Liver (tissue), 3 donors: Measurements from ENCODE around the gene TREX2.

Experiments
- ATF3 ChIP-seq: IDR thresholded peaks from 2 replicates; pipeline ENCODE4 v1.6.1; 2016; ENCODE audit warnings: antibody characterized with exemption
- CTCF ChIP-seq: fragments of 150-350 bp; IDR thresholded peaks from 2 replicates; pipeline ENCODE4 v1.5.1; 2017; ENCODE audit warnings: improper control_type of control experiment, low read depth, low read length; ENCODE audit not compliant: missing input control
- JUND ChIP-seq, 2 donors: IDR thresholded peaks; 2 replicates each; pipeline ENCODE4 v1.6.1; 2016; ENCODE audit warnings: antibody characterized with exemption in 2 of 2
- MAX ChIP-seq: IDR thresholded peaks from 2 replicates; pipeline ENCODE4 v1.6.1; 2016; ENCODE audit warnings: antibody characterized with exemption
- REST ChIP-seq: IDR thresholded peaks from 2 replicates; pipeline ENCODE4 v1.6.1; 2016; ENCODE audit warnings: antibody characterized with exemption, mild to moderate bottlenecking
- donor health status: healthy.
- donor health status: healthy.

GRCh38 chrX:153459986-153460385, 14.1 kb upstream of the TREX2 start:
- TF ChIP-seq ATF3 (no peak), CTCF (no peak), REST (no peak), MAX (no peak), JUND (IDR thresholded peaks at IDR 0.05) (no peak)
